A549 treated with CpdA at 1 μM for 4 hours (cell line): Measurements from ENCODE around the gene CRACR2A. TPM values are rescaled to one million over a fixed set of nuclear protein-coding genes. Genes with fewer than 3 reads are reported as not detected.

Experiments
- total RNA-seq: library from RNA; stranded (reverse); fragments of 200-300 nt; extraction: Qiagen RNA extraction; gene quantifications from 5 replicates; pipeline ENCODE4 v1.2.3, GENCODE V29; 2022; ENCODE audit warnings: low read depth

CRACR2A gene, protein sequence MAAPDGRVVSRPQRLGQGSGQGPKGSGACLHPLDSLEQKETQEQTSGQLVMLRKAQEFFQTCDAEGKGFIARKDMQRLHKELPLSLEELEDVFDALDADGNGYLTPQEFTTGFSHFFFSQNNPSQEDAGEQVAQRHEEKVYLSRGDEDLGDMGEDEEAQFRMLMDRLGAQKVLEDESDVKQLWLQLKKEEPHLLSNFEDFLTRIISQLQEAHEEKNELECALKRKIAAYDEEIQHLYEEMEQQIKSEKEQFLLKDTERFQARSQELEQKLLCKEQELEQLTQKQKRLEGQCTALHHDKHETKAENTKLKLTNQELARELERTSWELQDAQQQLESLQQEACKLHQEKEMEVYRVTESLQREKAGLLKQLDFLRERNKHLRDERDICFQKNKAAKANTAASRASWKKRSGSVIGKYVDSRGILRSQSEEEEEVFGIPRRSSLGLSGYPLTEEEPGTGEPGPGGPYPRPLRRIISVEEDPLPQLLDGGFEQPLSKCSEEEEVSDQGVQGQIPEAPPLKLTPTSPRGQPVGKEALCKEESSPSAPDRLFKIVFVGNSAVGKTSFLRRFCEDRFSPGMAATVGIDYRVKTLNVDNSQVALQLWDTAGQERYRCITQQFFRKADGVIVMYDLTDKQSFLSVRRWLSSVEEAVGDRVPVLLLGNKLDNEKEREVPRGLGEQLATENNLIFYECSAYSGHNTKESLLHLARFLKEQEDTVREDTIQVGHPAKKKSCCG
- 1.4 to 1.9 TPM (median 1.6 TPM) in 5 replicates for total RNA-seq

GRCh38 chr12:3752741-3753486 lies at the start of gene CRACR2A:
Gene CRACR2A, minus strand, starts transcription at chr12:3753109. Its CDS starts 56,110 bp downstream, at chr12:3696999.

Other genes with a start within 250 kb of the CRACR2A start
- gene PARP11, start 120.3 kb upstream of the CRACR2A start, total RNA-seq = 1.2 to 2.6 TPM (median 1.7 TPM) in 5 replicates